Measurements from ENCODE around the gene PAPLN.
"Not testable (repeated sequence)": the region's sequence is repeated elsewhere in the genome, so short reads cannot be mapped to it uniquely, and the experiment has no call there.

PAPLN gene

GRCh38 chr14:73283608-73284379, 46.5 kb downstream of the PAPLN start:
- in situ Hi-C loops (cut with MboI; ENCODE audit: low sequenced_read_pairs) = no loop called here

GRCh38 chr14:73285979-73286378, 48.7 kb downstream of the PAPLN start:
- in situ Hi-C loops (cut with MboI; ENCODE audit: low sequenced_read_pairs) = no loop called here

- in situ Hi-C loops (cut with MboI; ENCODE audit: low sequenced_read_pairs) = no loop called here
Measured at GRCh38 chr14:73286598-73286997, 49.3 kb downstream of the PAPLN start.

DNA sequence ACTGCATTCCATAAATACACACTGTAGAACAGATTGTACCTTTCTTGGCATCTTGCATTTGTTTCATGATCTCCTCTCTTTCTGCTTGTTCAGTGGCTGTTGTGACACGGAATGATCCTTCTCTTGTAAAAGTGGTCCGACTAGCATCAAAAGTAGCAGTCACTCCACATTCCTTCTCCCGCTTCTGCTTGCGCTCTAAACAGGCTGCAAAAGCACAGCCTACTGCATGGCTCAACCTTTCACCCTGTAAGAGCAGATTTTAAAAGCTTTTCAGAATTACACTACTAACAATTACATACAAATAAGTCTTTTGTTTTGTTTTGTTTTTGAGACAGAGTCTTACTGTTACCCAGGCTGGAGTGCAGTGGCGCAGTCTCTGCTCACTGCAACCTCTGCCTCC, 49.8 kb downstream of the PAPLN start:
- in situ Hi-C loops (cut with MboI; ENCODE audit: low sequenced_read_pairs) = no loop called here

DNA sequence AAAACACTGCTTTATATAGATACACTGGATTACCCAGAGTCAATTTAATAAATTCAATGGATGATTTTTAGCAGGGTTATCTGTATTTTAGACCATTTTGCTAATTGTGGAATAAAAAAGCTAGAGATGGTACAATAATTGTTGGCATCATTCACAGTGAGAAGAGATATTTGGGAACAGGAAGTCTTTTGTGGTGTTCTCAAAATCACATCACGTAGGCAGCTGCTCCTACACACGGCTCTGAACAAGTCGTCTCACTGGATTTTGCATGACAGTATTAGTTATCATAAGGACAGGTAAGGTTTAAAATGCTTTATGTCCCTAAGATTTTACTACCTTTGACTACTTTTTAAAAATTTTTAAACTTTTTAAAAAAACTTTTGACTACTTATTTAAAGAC, 52.0 kb downstream of the PAPLN start:
- in situ Hi-C loops (cut with MboI; ENCODE audit: low sequenced_read_pairs) = no loop called here

DNA sequence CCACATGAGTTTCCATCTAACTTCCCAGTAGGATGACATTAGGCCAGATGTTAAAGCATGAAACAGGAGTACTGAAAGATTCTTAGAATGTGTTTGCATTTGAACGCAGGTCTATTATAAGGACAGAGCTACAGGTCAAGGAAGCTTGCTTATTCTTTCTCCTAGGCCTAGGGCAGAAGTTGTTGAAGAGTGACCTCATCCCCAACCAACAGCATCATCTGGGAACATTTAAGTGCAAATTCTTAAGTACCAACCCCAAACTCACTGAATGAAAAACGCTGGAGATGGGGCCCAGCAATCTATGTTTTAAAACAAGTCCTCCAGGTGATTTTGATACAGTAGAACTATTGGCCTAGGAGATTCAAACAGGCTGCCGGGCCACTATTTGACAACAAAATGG, 52.4 kb downstream of the PAPLN start:
- in situ Hi-C loops (cut with MboI; ENCODE audit: low sequenced_read_pairs) = no loop called here

GRCh38 chr14:73290279-73290678, 53.0 kb downstream of the PAPLN start:
- in situ Hi-C loops (cut with MboI; ENCODE audit: low sequenced_read_pairs) = no loop called here

DNA sequence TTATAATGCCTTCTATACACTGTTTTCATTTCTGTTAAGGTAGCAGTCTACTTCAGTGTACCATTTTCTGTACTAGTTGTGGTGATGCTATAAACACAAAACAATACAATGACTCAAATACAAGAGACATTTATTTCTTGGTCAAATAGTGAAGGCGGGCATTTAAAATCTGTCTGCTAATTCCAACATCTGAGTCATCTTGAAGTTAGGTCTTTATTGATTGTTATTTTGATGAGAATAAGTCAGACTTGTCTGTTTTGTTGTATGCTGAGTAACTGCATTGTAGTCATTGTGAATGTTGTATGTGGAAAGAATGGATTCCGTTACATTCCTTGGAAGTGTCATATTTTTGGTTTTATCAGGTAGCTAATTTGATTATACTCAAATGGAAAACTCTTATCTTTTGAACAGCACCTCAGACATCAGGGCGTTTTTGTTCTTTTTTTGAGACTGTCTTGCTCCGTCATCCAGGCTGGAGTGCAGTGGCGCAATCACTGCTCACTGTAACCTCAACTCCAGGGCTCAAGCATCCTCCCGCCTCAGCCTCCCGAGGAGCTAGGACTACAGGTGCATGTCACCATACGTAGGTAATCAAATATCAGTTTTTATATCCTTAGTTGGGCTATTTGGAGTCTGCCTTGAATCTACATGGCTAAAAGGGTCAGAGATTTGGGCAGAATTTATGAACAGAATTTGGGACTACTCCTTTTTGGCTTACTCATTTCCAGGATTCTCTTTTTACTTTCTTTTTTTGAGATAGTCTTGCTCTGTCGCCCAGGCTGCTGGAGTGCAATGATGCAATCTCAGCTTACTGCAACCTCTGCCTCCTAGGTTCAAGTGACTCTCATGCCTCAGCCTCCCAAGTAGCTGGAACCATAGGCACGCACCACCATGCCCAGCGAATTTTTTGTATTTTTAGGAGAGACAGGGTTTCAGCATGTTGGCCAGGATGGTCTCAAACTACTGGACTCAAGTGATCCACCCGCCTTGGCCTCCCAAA, 56.8 kb downstream of the PAPLN start:
- in situ Hi-C loops (cut with MboI; ENCODE audit: low sequenced_read_pairs) = no loop called here

- in situ Hi-C loops (cut with MboI; ENCODE audit: low sequenced_read_pairs) = no loop called here
Measured at GRCh38 chr14:73295198-73295796, 58.0 kb downstream of the PAPLN start.

GRCh38 chr14:73305499-73305898, 68.2 kb downstream of the PAPLN start:
- in situ Hi-C loops (cut with MboI; ENCODE audit: low sequenced_read_pairs) = no loop called here

DNA sequence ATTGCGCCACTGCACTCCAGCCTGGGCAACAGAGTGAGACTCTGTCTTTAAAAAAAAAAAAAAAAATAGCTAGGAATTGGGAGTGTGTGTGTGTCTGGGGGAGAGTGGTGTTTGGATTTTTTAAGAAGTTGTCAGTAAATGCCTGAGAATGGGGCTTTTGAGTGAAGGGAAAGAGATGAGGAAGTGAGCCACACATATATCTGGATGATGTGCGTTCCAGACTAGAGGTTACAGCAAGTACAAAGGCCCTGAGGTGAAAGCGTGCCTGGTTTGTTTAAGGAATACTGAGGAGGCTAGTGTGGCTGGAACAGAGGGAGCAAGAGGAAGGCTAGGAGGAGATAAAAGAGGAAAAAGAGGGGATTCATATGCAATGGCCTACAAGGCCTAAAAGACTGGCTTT, 70.0 kb downstream of the PAPLN start:
- in situ Hi-C loops (cut with MboI; ENCODE audit: low sequenced_read_pairs) = no loop called here

GRCh38 chr14:73309207-73309606, 71.9 kb downstream of the PAPLN start:
- in situ Hi-C loops (cut with MboI; ENCODE audit: low sequenced_read_pairs) = not testable (repeated sequence)

- in situ Hi-C loops (cut with MboI; ENCODE audit: low sequenced_read_pairs) = no loop called here
Measured at GRCh38 chr14:73311708-73312030, 74.4 kb downstream of the PAPLN start.

DNA sequence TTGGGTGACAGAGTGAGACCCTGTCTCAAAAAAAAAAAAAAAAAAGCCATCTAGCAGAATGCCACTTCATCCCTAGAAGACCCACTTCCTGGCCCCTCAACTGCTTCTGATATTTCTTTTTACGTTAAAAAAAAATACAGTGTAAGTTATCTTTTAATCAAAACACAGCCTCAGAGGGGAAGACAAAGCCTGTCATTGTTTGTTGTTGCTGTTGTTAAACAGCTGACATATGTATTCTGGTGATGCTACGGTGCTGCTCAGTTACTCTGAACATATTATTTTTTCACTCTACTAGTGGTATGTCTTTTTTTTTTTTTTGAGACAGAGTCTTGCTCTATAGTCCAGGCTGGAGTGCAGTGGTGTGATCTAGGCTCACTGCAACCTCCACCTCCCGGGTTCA, 75.4 kb downstream of the PAPLN start:
- in situ Hi-C loops (cut with MboI; ENCODE audit: low sequenced_read_pairs) = no loop called here

DNA sequence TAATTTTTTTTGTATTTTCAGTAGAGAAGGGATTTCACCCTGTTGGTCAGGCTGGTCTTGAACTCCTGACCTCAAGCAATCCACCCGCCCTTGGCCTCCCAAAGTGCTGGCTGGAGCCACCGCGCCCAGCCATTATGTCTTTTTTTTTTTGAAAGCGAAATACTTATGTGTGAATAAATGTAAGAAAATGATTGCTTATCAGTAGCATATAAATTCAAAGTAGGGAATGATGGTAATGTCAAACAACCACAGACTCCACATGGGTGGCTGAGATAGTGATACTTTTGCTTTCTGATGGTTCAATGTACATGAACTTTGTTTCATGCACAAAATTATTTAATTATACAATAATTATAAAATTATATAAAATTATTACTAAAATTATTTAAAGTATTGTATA, 75.8 kb downstream of the PAPLN start:
- in situ Hi-C loops (cut with MboI; ENCODE audit: low sequenced_read_pairs) = no loop called here

DNA sequence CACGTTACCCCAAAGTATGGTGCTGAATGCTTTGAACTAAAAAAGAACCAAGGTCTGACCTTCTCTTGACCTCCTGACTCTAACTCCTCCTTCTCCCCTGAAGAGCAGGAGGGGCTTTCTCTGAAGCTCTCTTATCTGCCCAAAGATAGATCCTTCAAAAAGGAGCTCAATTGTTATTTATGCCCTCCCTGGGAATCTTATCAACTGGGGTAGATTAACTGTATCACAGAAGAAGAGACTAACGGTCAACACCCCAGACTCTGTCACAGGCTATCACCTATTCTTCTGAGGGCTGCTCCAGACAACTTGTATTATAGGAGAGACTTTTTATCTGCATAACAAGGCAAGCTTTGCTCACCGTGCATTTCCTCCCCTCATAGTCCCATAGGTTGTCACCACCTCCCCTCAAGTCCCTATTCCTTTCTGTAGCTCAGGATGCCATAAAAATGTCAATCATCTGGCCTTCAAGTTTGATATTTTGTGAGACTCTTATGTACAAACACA, 86.6 kb downstream of the PAPLN start:
- in situ Hi-C loops (cut with MboI; ENCODE audit: low sequenced_read_pairs) = no loop called here
